NCI-H2107 treated with DMSO at 0.1 percent for 48 hours (cell line): Measurements from ENCODE around the gene ATXN7.
A peak's percentile ranks its signal among the peaks of the same experiment; 100 is the strongest.

Experiments used
- DNase-seq: peaks from one replicate; lab custom pipeline; 2025; ENCODE audit not compliant: unreplicated experiment; lab: John Stamatoyannopoulos, UW

Gene ATXN7, protein sequence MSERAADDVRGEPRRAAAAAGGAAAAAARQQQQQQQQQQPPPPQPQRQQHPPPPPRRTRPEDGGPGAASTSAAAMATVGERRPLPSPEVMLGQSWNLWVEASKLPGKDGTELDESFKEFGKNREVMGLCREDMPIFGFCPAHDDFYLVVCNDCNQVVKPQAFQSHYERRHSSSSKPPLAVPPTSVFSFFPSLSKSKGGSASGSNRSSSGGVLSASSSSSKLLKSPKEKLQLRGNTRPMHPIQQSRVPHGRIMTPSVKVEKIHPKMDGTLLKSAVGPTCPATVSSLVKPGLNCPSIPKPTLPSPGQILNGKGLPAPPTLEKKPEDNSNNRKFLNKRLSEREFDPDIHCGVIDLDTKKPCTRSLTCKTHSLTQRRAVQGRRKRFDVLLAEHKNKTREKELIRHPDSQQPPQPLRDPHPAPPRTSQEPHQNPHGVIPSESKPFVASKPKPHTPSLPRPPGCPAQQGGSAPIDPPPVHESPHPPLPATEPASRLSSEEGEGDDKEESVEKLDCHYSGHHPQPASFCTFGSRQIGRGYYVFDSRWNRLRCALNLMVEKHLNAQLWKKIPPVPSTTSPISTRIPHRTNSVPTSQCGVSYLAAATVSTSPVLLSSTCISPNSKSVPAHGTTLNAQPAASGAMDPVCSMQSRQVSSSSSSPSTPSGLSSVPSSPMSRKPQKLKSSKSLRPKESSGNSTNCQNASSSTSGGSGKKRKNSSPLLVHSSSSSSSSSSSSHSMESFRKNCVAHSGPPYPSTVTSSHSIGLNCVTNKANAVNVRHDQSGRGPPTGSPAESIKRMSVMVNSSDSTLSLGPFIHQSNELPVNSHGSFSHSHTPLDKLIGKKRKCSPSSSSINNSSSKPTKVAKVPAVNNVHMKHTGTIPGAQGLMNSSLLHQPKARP

GRCh38 chr3:63863150-63864007 is at the start of gene ATXN7, which contains the start of gene THOC7:
TSS of gene ATXN7 (plus strand) at chr3:63863867. CDS start at chr3:63912599, 48,732 bp downstream.
TSS of gene THOC7 (minus strand) at chr3:63863805. CDS start at chr3:63863790, 15 bp downstream.
- DNase-seq: no peak

GRCh38 chr3:63814237-63814636 is 49.4 kb upstream of the ATXN7 start:
- peak; percentile 15 for DNase-seq

DNA sequence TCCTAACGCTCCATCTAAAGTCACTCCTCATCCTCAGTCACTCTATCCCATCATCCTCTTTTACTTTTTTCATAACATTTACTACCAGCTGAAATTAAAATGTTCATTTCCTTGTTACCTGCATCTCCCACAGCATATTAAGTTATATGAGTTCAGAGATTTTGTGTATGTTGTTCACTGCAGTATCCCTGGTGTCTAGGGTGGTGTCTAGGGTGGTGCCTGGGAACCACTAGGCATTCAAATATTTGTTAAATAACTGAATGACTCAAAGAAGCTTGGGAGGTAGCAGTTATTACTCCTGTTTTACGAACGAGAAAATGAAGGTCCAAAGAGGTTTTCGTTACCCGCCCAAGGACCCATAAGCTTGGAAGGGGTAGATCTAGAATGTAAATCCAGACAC is 46.4 kb upstream of the ATXN7 start:
- DNase-seq: no peak

GRCh38 chr3:63818282-63819150 is 45.2 kb upstream of the ATXN7 start:
- DNase-seq: peak; percentile 36

GRCh38 chr3:63819151-63819398 is 44.6 kb upstream of the ATXN7 start, which contains the start of gene C3orf49:
TSS of gene C3orf49 (plus strand) at chr3:63819299. CDS start at chr3:63819472, 173 bp downstream.
- no peak for DNase-seq

- DNase-seq: no peak
These were observed 39.4 kb upstream of the ATXN7 start for GRCh38 chr3:63824309-63824708.

GRCh38 chr3:63830526-63830925 is 33.1 kb upstream of the ATXN7 start:
- no peak for DNase-seq

DNA sequence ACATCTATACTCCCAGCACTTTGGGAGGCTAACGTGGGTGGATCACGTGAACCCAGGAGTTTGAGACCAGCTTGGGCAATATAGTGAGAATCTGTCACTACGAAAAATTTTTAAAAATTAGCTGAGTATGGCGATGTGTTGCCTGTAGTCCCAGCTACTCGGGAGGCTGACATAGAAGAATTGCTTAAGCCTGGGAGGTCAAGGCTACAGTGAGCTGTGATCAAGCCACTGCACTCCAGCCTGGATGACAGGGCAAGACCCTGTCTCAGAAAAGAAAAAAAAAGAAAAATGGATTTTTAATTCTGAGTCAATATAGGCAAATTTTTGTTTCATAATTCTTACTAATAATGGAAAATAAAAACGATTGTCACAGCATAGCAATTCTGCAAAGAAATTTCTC is 31.3 kb upstream of the ATXN7 start:
- no peak for DNase-seq

DNA sequence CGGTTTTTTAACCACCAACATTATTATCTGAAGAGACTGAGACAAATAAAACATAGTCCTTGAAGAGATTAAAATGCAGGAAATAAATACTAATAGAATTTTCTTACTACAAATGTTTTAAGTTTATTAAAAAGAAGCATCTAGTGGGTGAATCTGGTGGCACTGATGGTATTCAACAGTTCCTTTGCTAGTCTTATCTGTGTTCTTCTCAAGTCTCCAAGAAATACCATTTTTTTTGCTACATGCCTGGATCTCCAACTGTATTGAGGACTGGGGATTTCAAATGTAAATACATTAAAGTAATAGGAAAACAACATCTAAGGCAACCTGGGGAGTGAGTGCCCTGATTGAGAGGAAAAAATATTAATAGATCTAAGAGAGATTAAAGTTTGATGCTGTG is 22.0 kb upstream of the ATXN7 start:
- DNase-seq: no peak

DNA sequence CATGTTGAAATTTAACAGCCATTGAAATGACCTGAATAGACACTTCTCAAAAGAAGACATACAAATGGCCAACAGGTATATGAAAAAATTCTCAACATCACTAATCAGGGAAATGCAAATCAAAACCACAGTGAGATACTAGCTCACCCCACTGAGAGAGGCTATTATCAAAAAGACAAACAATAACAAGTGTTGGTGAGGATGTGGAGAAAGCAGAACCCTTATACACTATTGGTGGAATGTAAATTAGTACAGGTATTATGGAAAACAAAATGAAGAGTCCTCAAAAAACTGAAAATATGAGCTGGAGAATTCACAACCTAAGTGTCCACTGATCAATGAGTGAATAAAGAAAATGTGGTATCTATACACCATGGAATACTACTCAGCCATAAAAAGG is 21.5 kb upstream of the ATXN7 start:
- DNase-seq: no peak

- no peak for DNase-seq
These were observed 18.5 kb upstream of the ATXN7 start for GRCh38 chr3:63845215-63845614.

DNA sequence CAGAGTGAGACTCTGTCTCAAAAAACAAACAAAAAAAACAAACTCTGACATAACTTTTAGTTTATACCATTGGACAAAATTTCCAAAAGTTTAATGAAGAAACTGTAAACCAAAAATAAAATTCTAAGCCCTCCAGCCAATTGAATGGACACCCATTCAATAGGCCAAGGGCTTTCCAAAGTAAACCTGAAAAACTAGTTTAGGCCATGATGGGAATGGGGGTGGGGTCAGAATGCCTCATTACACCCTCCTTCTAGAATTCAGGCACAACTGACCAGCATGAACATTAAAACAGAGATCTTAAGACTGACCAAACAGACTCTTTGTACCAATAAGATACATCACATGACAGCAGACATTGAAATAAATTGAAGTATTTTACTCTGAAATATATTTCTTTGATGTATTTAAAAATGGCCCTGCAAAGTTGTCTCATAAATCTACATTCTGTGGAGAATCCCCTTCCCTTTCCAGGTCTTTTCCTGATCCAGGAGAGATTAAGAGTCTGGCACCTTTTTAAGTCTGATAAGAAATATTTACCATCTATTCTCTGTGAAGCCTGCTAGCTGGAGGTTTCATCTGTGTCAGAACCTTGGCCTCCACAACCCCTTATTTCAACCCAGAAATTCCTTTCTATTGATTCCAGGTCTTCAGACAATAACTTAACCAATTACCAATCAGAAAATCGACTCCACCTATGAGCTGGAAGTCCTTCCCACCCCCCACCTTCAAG is 15.8 kb upstream of the ATXN7 start:
- no peak for DNase-seq

- no peak for DNase-seq
These were observed 14.5 kb upstream of the ATXN7 start for GRCh38 chr3:63849175-63849574.

DNA sequence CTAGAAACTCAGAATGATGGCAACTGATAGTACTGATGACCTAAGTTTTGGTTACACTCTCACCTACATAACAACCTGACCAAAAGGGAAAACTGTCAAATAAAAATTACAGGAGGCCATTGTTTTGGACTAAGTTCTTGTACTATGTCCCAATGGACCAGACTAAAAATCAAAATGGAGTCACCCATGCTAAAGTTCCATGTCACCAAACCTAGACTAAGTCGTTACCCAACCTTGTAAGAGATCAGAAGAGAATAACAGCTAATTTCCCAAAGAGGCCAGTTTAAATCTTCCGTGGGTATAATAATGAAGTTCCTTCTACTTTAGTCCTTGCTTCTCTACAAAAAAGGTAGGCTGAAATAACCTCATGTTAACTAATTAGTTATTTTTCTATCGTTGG is 12.4 kb upstream of the ATXN7 start:
- DNase-seq: no peak

GRCh38 chr3:63853106-63853505 is 10.6 kb upstream of the ATXN7 start:
- no peak for DNase-seq

- DNase-seq: no peak
These were observed 8.2 kb upstream of the ATXN7 start for GRCh38 chr3:63855333-63855940.

DNA sequence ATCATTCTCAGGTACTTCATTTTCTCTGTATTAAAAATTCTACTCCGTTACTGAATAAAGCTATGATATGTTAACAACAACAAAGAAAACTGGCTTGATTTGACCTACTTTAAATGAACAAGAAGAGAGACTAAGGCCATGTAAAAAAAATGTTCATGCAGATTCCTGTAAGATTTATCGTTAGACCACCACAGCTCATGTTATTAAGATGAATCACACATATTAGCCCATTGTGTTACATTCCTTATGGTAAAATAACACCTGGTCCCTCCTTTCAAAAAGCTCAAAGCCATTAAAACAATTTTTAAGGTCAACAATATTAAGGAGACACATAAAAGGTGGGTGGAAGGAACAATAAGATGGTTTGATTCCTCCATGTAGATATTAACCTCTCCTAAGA is 6.4 kb upstream of the ATXN7 start:
- DNase-seq: no peak

DNA sequence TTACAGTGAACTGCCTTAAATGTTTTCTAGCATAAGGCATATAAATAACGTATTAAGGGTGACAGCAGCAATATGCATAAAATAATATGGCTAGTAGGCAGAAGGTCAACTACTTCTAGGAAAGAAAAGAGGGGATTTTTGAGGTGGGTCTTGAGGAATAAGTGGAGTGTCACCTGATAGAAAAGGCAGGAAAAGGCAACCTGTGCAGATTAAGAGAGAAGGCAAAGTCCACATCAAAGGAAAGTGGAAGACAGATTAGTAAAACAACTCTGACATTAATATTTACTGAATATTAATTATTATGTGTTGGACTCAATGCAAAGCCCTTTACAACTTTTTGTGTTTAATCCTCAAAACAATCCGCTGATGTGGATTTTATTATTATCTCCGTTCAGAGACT is 2.9 kb upstream of the ATXN7 start:
- DNase-seq: no peak

DNA sequence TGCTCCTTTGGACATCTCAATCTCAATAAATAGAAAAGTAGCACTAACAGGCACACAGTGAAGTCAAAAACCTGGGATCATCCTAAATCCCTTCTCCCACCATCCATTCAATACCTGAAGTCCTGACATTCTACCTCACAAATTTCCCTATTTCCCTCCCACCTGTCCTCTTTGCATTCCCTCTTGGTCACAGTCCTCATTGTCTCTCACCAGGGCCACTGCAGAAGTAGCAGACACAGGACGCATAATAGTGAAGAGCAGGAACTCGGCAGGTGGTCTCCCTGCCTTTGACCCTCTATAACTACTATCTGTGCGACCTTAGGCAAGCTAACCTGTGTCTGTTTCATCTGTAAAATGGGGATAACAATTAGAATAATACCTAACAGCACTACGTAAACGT is 2.4 kb upstream of the ATXN7 start:
- DNase-seq: no peak
